Hepatocyte (in vitro differentiated cells): Measurements from ENCODE around the gene COQ10B. TPM values are rescaled to one million over a fixed set of nuclear protein-coding genes. Genes with fewer than 3 reads are reported as not detected.

Experiments used
- DNase-seq: peaks from one replicate; pipeline ENCODE4 v3.0.0-alpha.2; 2016; ENCODE audit warnings: low spot score
- H2AFZ ChIP-seq: fragments of 200-600 bp; sonication (generic); 2 replicates; pipeline ENCODE4 v1.6.0; 2016; ENCODE audit warnings: antibody characterized with exemption, mild to moderate bottlenecking
- H3K27ac ChIP-seq: fragments of 200-600 bp; sonication (generic); 2 replicates; pipeline ENCODE4 v1.5.1; 2016; ENCODE audit warnings: mild to moderate bottlenecking
- H3K27me3 ChIP-seq: fragments of 200-600 bp; sonication (generic); 2 replicates; pipeline ENCODE4 v1.6.1; 2016
- H3K36me3 ChIP-seq: fragments of 200-600 bp; sonication (generic); replicated peaks from 2 replicates; pipeline ENCODE4 v1.5.1; 2016; ENCODE audit warnings: low read depth; ENCODE audit not compliant: insufficient read depth
- H3K4me1 ChIP-seq: fragments of 200-600 bp; sonication (generic); 2 replicates; pipeline ENCODE4 v1.5.1; 2016; ENCODE audit warnings: mild to moderate bottlenecking, moderate library complexity; ENCODE audit not compliant: insufficient read depth
- H3K4me2 ChIP-seq: fragments of 200-600 bp; sonication (generic); 2 replicates; pipeline ENCODE4 v1.6.0; 2016
- H3K4me3 ChIP-seq: fragments of 200-600 bp; sonication (generic); 2 replicates; pipeline ENCODE4 v1.5.1; 2016; ENCODE audit warnings: mild to moderate bottlenecking
- H3K79me2 ChIP-seq: fragments of 200-600 bp; sonication (generic); 2 replicates; pipeline ENCODE4 v1.6.0; 2017; ENCODE audit warnings: mild to moderate bottlenecking
- H3K9me2 ChIP-seq: fragments of 200-600 bp; sonication (generic); replicated peaks from 2 replicates; pipeline ENCODE4 v1.6.0; 2017; ENCODE audit warnings: mild to moderate bottlenecking; ENCODE audit not compliant: insufficient read depth
- H3K9me3 ChIP-seq: fragments of 200-600 bp; sonication (generic); 2 replicates; pipeline ENCODE4 v1.5.1; 2016; ENCODE audit warnings: low read depth, mild to moderate bottlenecking
- H4K20me1 ChIP-seq: fragments of 200-600 bp; sonication (generic); 2 replicates; pipeline ENCODE4 v1.6.0; 2016; ENCODE audit warnings: mild to moderate bottlenecking; ENCODE audit not compliant: insufficient read depth, poor library complexity, severe bottlenecking
- CTCF ChIP-seq: fragments of 200-600 bp; sonication (generic); IDR thresholded peaks from 2 replicates; pipeline ENCODE4 v1.5.1; 2016; ENCODE audit warnings: antibody characterized with exemption, mild to moderate bottlenecking; ENCODE audit not compliant: poor library complexity
- EZH2 ChIP-seq: fragments of 200-600 bp; sonication (generic); IDR thresholded peaks from 2 replicates; pipeline ENCODE4 v1.6.1; 2016; ENCODE audit warnings: antibody characterized with exemption, mild to moderate bottlenecking, borderline replicate concordance
- EZH2phosphoT487 ChIP-seq: fragments of 200-600 bp; sonication (generic); IDR thresholded peaks from one replicate; pipeline ENCODE4 v1.6.1; 2018; ENCODE audit warnings: antibody characterized with exemption, mild to moderate bottlenecking, low read depth, moderate library complexity; ENCODE audit not compliant: unreplicated experiment, severe bottlenecking
- WGBS: methylation state at CpG from one replicate; pipeline ENCODE4 v1.1.6; 2016; ENCODE audit warnings: low lambda C conversion rate; ENCODE audit errors: missing lambda C conversion rate; 5-methylcytosine and 5-hydroxymethylcytosine counted together
- polyA plus RNA-seq: library from polyadenylated mRNA; unstranded; fragments of >200 nt; fragmentation: Nextera tagmentation; extraction: Ambion mirVana; gene quantifications from 2 replicates; pipeline ENCODE4 v1.2.1, GENCODE V29; 2016
- total RNA-seq: library from RNA; depleted of rRNA; stranded (reverse); fragments of >200 nt; gene quantifications from 2 replicates; pipeline ENCODE4 v1.2.3, GENCODE V29; 2014

Gene COQ10B
- total and polyA plus RNA-seq, 2 experiments from 2014 or later, result 40.7 to 44.4 TPM

- no peaks in the 10 kb centered on the region for H3K27me3 ChIP-seq
- peak overlapping the region; percentile 83 for H3K4me2 ChIP-seq
- peak overlapping the region; percentile 79 for H3K27ac ChIP-seq
- WGBS, result 0% methylated on average over 16 of the region's 16 CpGs
- peak; percentile 3 for DNase-seq
- H2AFZ ChIP-seq, result peak overlapping the region; percentile 84
- no peaks in the 10 kb centered on the region for H3K9me3 ChIP-seq
- H3K9me2 ChIP-seq, result no peaks in the 10 kb centered on the region
- H3K36me3 ChIP-seq, result no peaks in the 10 kb centered on the region
- H4K20me1 ChIP-seq, result peaks cover 20% of the 10 kb centered on the region
- peaks cover 15% of the 10 kb centered on the region for H3K4me1 ChIP-seq
- H3K79me2 ChIP-seq, result peaks cover 44% of the 10 kb centered on the region
- peak overlapping the region; percentile 56 for H3K4me3 ChIP-seq
- TF ChIP-seq EZH2phosphoT487 (no peak), CTCF (no peak)
Measured at GRCh38 chr2:197515315-197515738, 62.0 kb downstream of the COQ10B start.

- DNase-seq, result peak; percentile 98
- Histone ChIP-seq H3K27me3 (no peaks in the 10 kb centered on the region), H3K4me2 (peak within 1 kb of the TSS; percentile 83), H4K20me1 (peaks cover 20% of the 10 kb centered on the region), H3K79me2 (peaks cover 49% of the 10 kb centered on the region), H2AFZ (peak within 1 kb of the TSS; percentile 84), H3K9me2 (no peaks in the 10 kb centered on the region), H3K9me3 (no peaks in the 10 kb centered on the region), H3K27ac (peak within 1 kb of the TSS; percentile 90), H3K4me3 (peak within 1 kb of the TSS; percentile 73), H3K36me3 (no peaks in the 10 kb centered on the region), H3K4me1 (peaks cover 15% of the 10 kb centered on the region)
- TF ChIP-seq EZH2, result no peak
- TF ChIP-seq EZH2phosphoT487, result no peak
- no peak for TF ChIP-seq CTCF
- WGBS, result 1% methylated on average over 63 of the region's 66 CpGs
Measured at GRCh38 chr2:197515739-197516392, 62.5 kb downstream of the COQ10B start, which contains the start of gene MOB4. MOB4 (plus strand) TSS chr2:197516066; CDS start chr2:197516087, 21 bp downstream.

GRCh38 chr2:197516393-197516761, 63.0 kb downstream of the COQ10B start:
- H3K36me3 ChIP-seq, result no peaks in the 10 kb centered on the region
- WGBS, result under 1% methylated on average over 16 of the region's 17 CpGs
- TF ChIP-seq EZH2phosphoT487, result no peak
- TF ChIP-seq EZH2, result no peak
- TF ChIP-seq CTCF, result no peak
- H3K4me1 ChIP-seq, result peaks cover 15% of the 10 kb centered on the region
- H3K4me2 ChIP-seq, result peak overlapping the region; percentile 73
- H3K27ac ChIP-seq, result peak overlapping the region; percentile 90
- peak overlapping the region; percentile 73 for H3K4me3 ChIP-seq
- H3K27me3 ChIP-seq, result no peaks in the 10 kb centered on the region
- no peaks in the 10 kb centered on the region for H3K9me2 ChIP-seq
- H2AFZ ChIP-seq, result peak overlapping the region; percentile 47
- H4K20me1 ChIP-seq, result peaks cover 20% of the 10 kb centered on the region
- DNase-seq, result peak; percentile 59
- peaks cover 54% of the 10 kb centered on the region for H3K79me2 ChIP-seq
- H3K9me3 ChIP-seq, result no peaks in the 10 kb centered on the region
